Panc1 (cell line): Measurements from ENCODE around the gene ACSL6. TPM values are rescaled to one million over a fixed set of nuclear protein-coding genes. Genes with fewer than 3 reads are reported as not detected.

ENCODE experiments used
- ATAC-seq: fragments of 200-7000 bp; cut with Tn5 transposase; 2 replicates; pipeline ENCODE4 v1.9.1; 2020; ENCODE audit warnings: mild to moderate bottlenecking, moderate library complexity
- BruUV-seq: library from RNA; stranded (reverse); fragments of 400-500 nt; replicated peaks from 2 replicates; lab custom pipeline; 2021; lab: Mats Ljungman, UMichigan
- CTCF ChIA-PET: fragments of 300-600 bp; sonication (Branson Sonifier 250); formaldehyde crosslinking; loops from one replicate; lab custom pipeline; 2022; ENCODE audit warnings: antibody characterized with exemption; lab: Charles Lee
- POLR2A ChIA-PET: fragments of 300-600 bp; sonication (Branson Sonifier 250); formaldehyde crosslinking; loops from one replicate; lab custom pipeline; 2022; ENCODE audit warnings: antibody characterized with exemption; lab: Charles Lee
- DNase-seq: peaks from one replicate; pipeline ENCODE4 v3.0.0-alpha.2; 2010; ENCODE audit warnings: low read depth, low spot score
- H3K27ac ChIP-seq: 2 replicates; pipeline ENCODE4 v1.5.1; 2011; ENCODE audit warnings: mild to moderate bottlenecking, low read length, inconsistent platforms
- H3K27me3 ChIP-seq: fragments of 200-500 bp; sonication (Bioruptor generic); 2 replicates; pipeline ENCODE4 v1.6.0; 2014; ENCODE audit warnings: low read length, inconsistent platforms; ENCODE audit not compliant: control insufficient read depth, insufficient read depth
- H3K36me3 ChIP-seq: fragments of 200-500 bp; sonication (Bioruptor generic); 2 replicates; pipeline ENCODE4 v1.5.1; 2014; ENCODE audit warnings: inconsistent platforms, mild to moderate bottlenecking, low read length, moderate library complexity; ENCODE audit not compliant: control insufficient read depth, insufficient read depth
- H3K4me1 ChIP-seq: 2 replicates; pipeline ENCODE4 v1.5.1; 2011; ENCODE audit warnings: inconsistent platforms, mild to moderate bottlenecking, low read length, moderate library complexity; ENCODE audit not compliant: control insufficient read depth, insufficient read depth
- H3K4me3 ChIP-seq, 2 experiments: 2 replicates each; pipeline ENCODE4 v1.5.1; 2011 to 2012; ENCODE audit warnings: low read depth in 2 of 2, low read length in 2 of 2, mild to moderate bottlenecking in 2 of 2, inconsistent platforms in 1 of 2, moderate library complexity in 1 of 2
- H3K9me3 ChIP-seq: fragments of 200-500 bp; sonication (Bioruptor generic); 2 replicates; pipeline ENCODE4 v1.5.1; 2014; ENCODE audit warnings: low read depth, mild to moderate bottlenecking, inconsistent platforms, low read length, moderate library complexity; ENCODE audit not compliant: control insufficient read depth, insufficient read depth
- CTCF ChIP-seq: fragments of 450-650 bp; IDR thresholded peaks from 2 replicates; pipeline ENCODE4 v1.5.1; 2017; ENCODE audit warnings: mild to moderate bottlenecking
- POLR2AphosphoS5 ChIP-seq: IDR thresholded peaks from 2 replicates; pipeline ENCODE4 v1.6.1; 2012; ENCODE audit warnings: mild to moderate bottlenecking, low read depth, low read length, moderate library complexity
- REST ChIP-seq, 2 experiments: IDR thresholded peaks; 2 replicates each; pipeline ENCODE4 v1.6.1; 2011 to 2012; ENCODE audit warnings: low read depth in 2 of 2, control low read depth in 1 of 2, low read length in 1 of 2, mild to moderate bottlenecking in 1 of 2, moderate library complexity in 1 of 2; ENCODE audit not compliant: insufficient read depth in 1 of 2
- SIN3A ChIP-seq: IDR thresholded peaks from 2 replicates; pipeline ENCODE4 v1.6.1; 2012; ENCODE audit warnings: low read depth, mild to moderate bottlenecking, low read length, moderate library complexity, borderline replicate concordance; ENCODE audit not compliant: insufficient read depth
- TCF7L2 ChIP-seq: IDR thresholded peaks from 2 replicates; pipeline ENCODE4 v1.6.1; 2011; ENCODE audit warnings: mild to moderate bottlenecking, low read depth, low read length, inconsistent platforms
- in situ Hi-C: cut with HindIII; loops from 2 replicates; pipeline ENCODE4 v1.10.0; 2016; ENCODE audit warnings: low sequenced_read_pairs, low pct_unique_long_range_greater_than_20kb
- intact Hi-C: fragments of 100-400 bp; cut with micrococcal nuclease; formaldehyde crosslinking; loops from one replicate; pipeline ENCODE4 v1.10.0; 2022; ENCODE audit not compliant: unreplicated experiment
- total RNA-seq: library from RNA; stranded (reverse); gene quantifications from one replicate; pipeline ENCODE4 v1.2.1, GENCODE V29; 2021; ENCODE audit not compliant: unreplicated experiment

ACSL6 gene
- total RNA-seq, 1 experiment from 2014 or later: 0.18 TPM

DNA sequence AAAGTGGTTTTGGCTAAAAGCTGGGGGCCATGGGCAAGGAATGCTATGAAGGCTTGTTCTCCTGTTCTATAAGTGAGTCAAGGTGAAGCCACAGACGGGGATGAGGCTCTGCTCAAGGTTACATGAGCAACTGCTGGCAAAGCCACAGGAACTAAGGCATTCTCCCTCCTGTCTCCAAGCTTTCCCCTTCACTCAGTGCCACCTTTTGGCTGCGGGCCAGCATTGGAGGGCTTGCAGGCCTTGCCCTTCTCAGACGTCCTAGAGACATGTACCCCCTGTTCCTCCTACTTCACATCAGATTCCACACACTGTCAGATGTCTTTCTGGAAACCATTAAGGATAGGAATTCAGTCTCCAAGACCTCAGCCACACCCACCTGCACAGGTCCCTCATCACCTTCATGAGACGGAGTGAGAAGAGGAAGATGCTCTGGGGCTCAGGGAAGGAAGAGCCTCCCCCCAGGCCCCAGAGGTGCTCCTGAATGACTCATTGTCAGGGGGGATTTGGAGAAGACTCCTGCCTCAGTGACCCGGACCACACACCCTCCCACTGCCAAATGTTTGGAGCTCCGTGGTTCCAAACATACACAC is 45.5 kb downstream of the ACSL6 start:
- Histone ChIP-seq H3K4me1 (no peaks in the 10 kb centered on the region), H3K4me3 (no peak overlapping the region), H3K27ac (no peak overlapping the region), H3K36me3 (no peaks in the 10 kb centered on the region), H3K9me3 (no peaks in the 10 kb centered on the region), H3K27me3 (peaks cover 6% of the 10 kb centered on the region; the same call in 1 of the 2 replicates)
- intact Hi-C loops: no loop called here
- ChIA-PET CTCF (no interaction called here), POLR2A (no interaction called here)
- in situ Hi-C loops: no loop called here
- no TSS peak for BruUV-seq
- ATAC-seq (no peak), DNase-seq (no peak)
- TF ChIP-seq REST (IDR thresholded peaks at IDR 0.05; ENCODE audit: insufficient read depth in 1 of 2, low read depth in 2 of 2, low read length in 1 of 2): no peak
- TF ChIP-seq CTCF: no peak
- TF ChIP-seq TCF7L2: no peak
- TF ChIP-seq POLR2AphosphoS5: no peak
- no peak for TF ChIP-seq SIN3A

GRCh38 chr5:131959906-131960305 is 51.6 kb downstream of the ACSL6 start:
- Histone ChIP-seq H3K27me3 (no peaks in the 10 kb centered on the region), H3K4me3 (no peak overlapping the region), H3K36me3 (no peaks in the 10 kb centered on the region), H3K27ac (no peak overlapping the region), H3K4me1 (no peaks in the 10 kb centered on the region), H3K9me3 (no peaks in the 10 kb centered on the region)
- POLR2A ChIA-PET: no interaction called here
- no TSS peak for BruUV-seq
- intact Hi-C loops (no loop called here), in situ Hi-C loops (no loop called here)
- CTCF ChIA-PET: no interaction called here
- TF ChIP-seq CTCF (no peak), TCF7L2 (no peak), SIN3A (no peak), POLR2AphosphoS5 (no peak), REST (IDR thresholded peaks at IDR 0.05; ENCODE audit: insufficient read depth in 1 of 2, low read depth in 2 of 2, low read length in 1 of 2) (no peak)
- ATAC-seq (no peak), DNase-seq (no peak)
